Neural cell (in vitro differentiated cells): ENCODE measurements around the gene FYN. TPM values are rescaled to one million over a fixed set of nuclear protein-coding genes. Genes with fewer than 3 reads are reported as not detected.
A peak's percentile ranks its signal among the peaks of the same experiment; 100 is the strongest.

Experiments used
- H2AFZ ChIP-seq: fragments of 200-600, 300-800 bp; sonication (generic), shearing (Covaris generic); 2 replicates; pipeline ENCODE4 v1.6.0; 2014; ENCODE audit warnings: low read depth, mild to moderate bottlenecking, antibody characterized with exemption, low read length, moderate library complexity
- H3F3A ChIP-seq: fragments of 200-600 bp; shearing (Covaris generic); 2 replicates; pipeline ENCODE4 v1.6.1; 2016; ENCODE audit warnings: mild to moderate bottlenecking, moderate library complexity, mixed read lengths, antibody characterized with exemption, low read length; ENCODE audit not compliant: insufficient read depth, poor library complexity, severe bottlenecking
- H3K27ac ChIP-seq: fragments of 200-600, 300-800 bp; sonication (generic), shearing (Covaris generic); 2 replicates; pipeline ENCODE4 v1.5.1; 2014; ENCODE audit warnings: mild to moderate bottlenecking, low read length, moderate library complexity
- H3K27me3 ChIP-seq: fragments of 300-800, 200-600 bp; sonication (generic), shearing (Covaris generic); 2 replicates; pipeline ENCODE4 v1.6.0; 2014; ENCODE audit warnings: mild to moderate bottlenecking, low read depth, low read length, moderate library complexity; ENCODE audit not compliant: insufficient read depth
- H3K36me3 ChIP-seq: fragments of 300-800, 200-600 bp; sonication (generic), shearing (Covaris generic); 2 replicates; pipeline ENCODE4 v1.5.1; 2014; ENCODE audit warnings: mild to moderate bottlenecking, antibody characterized with exemption, low read length, moderate library complexity; ENCODE audit not compliant: insufficient read depth
- H3K4me2 ChIP-seq: fragments of 300-800, 200-600 bp; sonication (generic), shearing (Covaris generic); 2 replicates; pipeline ENCODE4 v1.6.0; 2014; ENCODE audit warnings: mild to moderate bottlenecking, low read length
- H3K4me3 ChIP-seq: fragments of 300-800, 200-600 bp; sonication (generic), shearing (Covaris generic); 2 replicates; pipeline ENCODE4 v1.5.1; 2014; ENCODE audit warnings: mild to moderate bottlenecking, low read length, moderate library complexity
- H3K79me2 ChIP-seq: fragments of 200-600 bp; shearing (Covaris generic); replicated peaks from 2 replicates; pipeline ENCODE4 v1.6.0; 2014; ENCODE audit warnings: mild to moderate bottlenecking, low read length, moderate library complexity; ENCODE audit not compliant: insufficient read depth
- H3K9ac ChIP-seq: fragments of 300-800, 200-600 bp; sonication (generic), shearing (Covaris generic); 2 replicates; pipeline ENCODE4 v1.6.1; 2016; ENCODE audit warnings: mild to moderate bottlenecking, low read length, mixed read lengths
- H3K9me2 ChIP-seq: fragments of 200-600 bp; shearing (Covaris generic); 2 replicates; pipeline ENCODE4 v1.6.1; 2016; ENCODE audit warnings: mild to moderate bottlenecking, low read length, mixed read lengths; ENCODE audit not compliant: insufficient read depth
- H3K9me3 ChIP-seq: fragments of 200-600, 300-800 bp; sonication (generic), shearing (Covaris generic); 2 replicates; pipeline ENCODE4 v1.6.1; 2016; ENCODE audit warnings: mild to moderate bottlenecking, mixed run types, low read length, moderate library complexity, mixed read lengths
- H4K20me1 ChIP-seq: fragments of 200-600 bp; shearing (Covaris generic); 2 replicates; pipeline ENCODE4 v1.6.1; 2016; ENCODE audit warnings: mild to moderate bottlenecking, mixed run types; ENCODE audit not compliant: insufficient read depth
- CTCF ChIP-seq: fragments of 450-650 bp; IDR thresholded peaks from 2 replicates; pipeline ENCODE4 v1.5.1; 2014; ENCODE audit warnings: antibody characterized with exemption, mild to moderate bottlenecking, moderate library complexity; ENCODE audit not compliant: poor library complexity, severe bottlenecking
- EP300 ChIP-seq: fragments of 450-650 bp; conservative IDR thresholded peaks from 2 replicates; pipeline ENCODE4 v1.6.1; 2014; ENCODE audit warnings: antibody characterized with exemption, mild to moderate bottlenecking, moderate library complexity; ENCODE audit not compliant: poor library complexity, severe bottlenecking
- EZH2 ChIP-seq: fragments of 200-600, 300-800 bp; shearing (Covaris generic), sonication (generic); IDR thresholded peaks from 2 replicates; pipeline ENCODE4 v1.6.1; 2014; ENCODE audit warnings: antibody characterized with exemption, low read length, borderline replicate concordance, mild to moderate bottlenecking; ENCODE audit not compliant: insufficient read depth, poor library complexity, severe bottlenecking
- MXI1 ChIP-seq: fragments of 450-650 bp; conservative IDR thresholded peaks from 2 replicates; pipeline ENCODE4 v1.6.1; 2014; ENCODE audit warnings: antibody characterized with exemption, mild to moderate bottlenecking; ENCODE audit not compliant: poor library complexity, severe bottlenecking
- POLR2AphosphoS5 ChIP-seq: IDR thresholded peaks from 2 replicates; pipeline ENCODE4 v1.6.1; 2012
- RAD21 ChIP-seq: fragments of 450-650 bp; conservative IDR thresholded peaks from 2 replicates; pipeline ENCODE4 v1.6.1; 2014; ENCODE audit warnings: antibody characterized with exemption, mild to moderate bottlenecking, moderate library complexity
- REST ChIP-seq: IDR thresholded peaks from 2 replicates; pipeline ENCODE4 v1.6.1; 2012; ENCODE audit warnings: borderline replicate concordance
- SMC3 ChIP-seq: fragments of 450-650 bp; conservative IDR thresholded peaks from 2 replicates; pipeline ENCODE4 v1.6.1; 2014; ENCODE audit warnings: antibody characterized with exemption, mild to moderate bottlenecking, moderate library complexity; ENCODE audit not compliant: poor library complexity
- TAF1 ChIP-seq: IDR thresholded peaks from 2 replicates; pipeline ENCODE4 v1.6.1; 2012; ENCODE audit warnings: low read depth
- polyA plus RNA-seq: library from polyadenylated mRNA; depleted of rRNA; stranded (reverse); fragments of >200 nt; gene quantifications from 2 replicates; pipeline ENCODE4 v1.2.3, GENCODE V29; 2014

The FYN gene
- polyA plus RNA-seq, 1 donor from 2014 or later: 277 TPM

GRCh38 chr6:111662072-111662793 lies 211.0 kb downstream of the FYN start:
- Histone ChIP-seq H3K4me3 (peak overlapping the region; percentile 54), H3K27me3 (no peaks in the 10 kb centered on the region), H3K79me2 (no peaks in the 10 kb centered on the region), H3K36me3 (no peaks in the 10 kb centered on the region), H3F3A (peaks cover 4% of the 10 kb centered on the region), H3K9me3 (no peaks in the 10 kb centered on the region), H2AFZ (no peak overlapping the region), H3K27ac (peak overlapping the region; percentile 69), H3K9ac (peak overlapping the region; percentile 52), H4K20me1 (no peaks in the 10 kb centered on the region), H3K4me2 (no peak overlapping the region), H3K9me2 (no peaks in the 10 kb centered on the region)
- TF ChIP-seq EZH2 (no peak), EP300 (no peak), MXI1 (no peak), TAF1 (no peak)

GRCh38 chr6:111661541-111662061 lies 211.7 kb downstream of the FYN start:
- Histone ChIP-seq H3K9me3 (no peaks in the 10 kb centered on the region), H3K27ac (no peak overlapping the region), H3K36me3 (no peaks in the 10 kb centered on the region), H3K4me2 (no peak overlapping the region), H4K20me1 (no peaks in the 10 kb centered on the region), H3K9me2 (no peaks in the 10 kb centered on the region), H3K27me3 (no peaks in the 10 kb centered on the region), H3K4me3 (no peak overlapping the region), H3K79me2 (no peaks in the 10 kb centered on the region), H3K9ac (no peak overlapping the region), H3F3A (peaks cover 4% of the 10 kb centered on the region), H2AFZ (no peak overlapping the region)
- TF ChIP-seq EP300: no peak
- no peak for TF ChIP-seq TAF1
- TF ChIP-seq EZH2: no peak
- TF ChIP-seq POLR2AphosphoS5: no peak
- no peak for TF ChIP-seq CTCF
- no peak for TF ChIP-seq REST
- TF ChIP-seq SMC3: no peak
- no peak for TF ChIP-seq RAD21
- no peak for TF ChIP-seq MXI1
